NCI-H2227 (cell line): ENCODE data around the gene PRR3.

ENCODE experiments used
- DNase-seq: peaks from one replicate; lab custom pipeline; 2025; ENCODE audit not compliant: unreplicated experiment; lab: John Stamatoyannopoulos, UW

PRR3 gene

GRCh38 chr6:30611150-30611855, 54.2 kb downstream of the PRR3 start:
- no peak for DNase-seq

GRCh38 chr6:30611856-30612194, 54.7 kb downstream of the PRR3 start:
- no peak for DNase-seq

- peak; percentile 30 for DNase-seq
Observed at GRCh38 chr6:30612213-30612612, 55.1 kb downstream of the PRR3 start.

GRCh38 chr6:30612687-30613248, 55.7 kb downstream of the PRR3 start:
- DNase-seq = no peak
